HCT116 (cell line): ENCODE measurements around the gene STIMATE. TPM values are rescaled to one million over a fixed set of nuclear protein-coding genes. Genes with fewer than 3 reads are reported as not detected.

Experiments
- ATAC-seq: fragments of 200-7000 bp; cut with Tn5 transposase; 2 replicates; pipeline ENCODE4 v1.9.1; 2020; ENCODE audit warnings: mild to moderate bottlenecking, moderate library complexity
- BruUV-seq: library from RNA; stranded (reverse); fragments of 400-500 nt; replicated peaks from 2 replicates; lab custom pipeline; 2021; lab: Mats Ljungman, UMichigan
- CTCF ChIA-PET: fragments of 300-600 bp; sonication (Branson Sonifier 250); formaldehyde crosslinking; loops from one replicate; lab custom pipeline; 2021; ENCODE audit warnings: antibody characterized with exemption; lab: Charles Lee
- POLR2A ChIA-PET: fragments of 300-600, 350-600 bp; sonication (Branson Sonifier 250); formaldehyde crosslinking; loops from one replicate; lab custom pipeline; 2021; ENCODE audit warnings: antibody characterized with exemption; lab: Charles Lee
- RAD21 ChIA-PET, 2 experiments: fragments of 300-600 bp; sonication (Branson Sonifier 250); formaldehyde crosslinking; loops; one replicate each; lab custom pipeline; 2023; ENCODE audit warnings: low total read pairs in 2 of 2; ENCODE audit not compliant: uncharacterized antibody in 2 of 2, unreplicated experiment in 2 of 2, low non-redundant PET in 1 of 2; lab: Charles Lee
- DNase-seq: peaks from one replicate; pipeline ENCODE4 v3.0.0-alpha.2; 2010; ENCODE audit warnings: low read depth, low spot score
- H2AFZ ChIP-seq: fragments of 200-600 bp; shearing (Covaris generic), sonication (generic); 2 replicates; pipeline ENCODE4 v1.6.1; 2017; ENCODE audit warnings: low read depth, mixed run types, mixed read lengths, antibody characterized with exemption, low read length; ENCODE audit not compliant: poor library complexity, severe bottlenecking
- H3K27ac ChIP-seq: 2 replicates; pipeline ENCODE4 v1.5.1; 2012; ENCODE audit warnings: low read depth, low read length
- H3K27me3 ChIP-seq: fragments of 200-600 bp; sonication (generic); 2 replicates; pipeline ENCODE4 v1.6.1; 2016; ENCODE audit warnings: mixed run types, low read length, mixed read lengths; ENCODE audit not compliant: insufficient read depth
- H3K36me3 ChIP-seq, 2 experiments: fragments of 200-500 bp in 1 of 2; fragments of 200-600 bp in 1 of 2; sonication (Bioruptor generic) in 1 of 2; sonication (generic) in 1 of 2; 2 replicates each; pipeline versions ENCODE4 v1.5.1 to v1.6.1; 2014 to 2016; ENCODE audit warnings: low read length in 2 of 2, inconsistent platforms in 1 of 2, mixed read lengths in 1 of 2, mixed run types in 1 of 2; ENCODE audit not compliant: insufficient read depth in 2 of 2, control insufficient read depth in 1 of 2
- H3K4me1 ChIP-seq, 2 experiments: fragments of 200-600 bp in 1 of 2; sonication (generic) in 1 of 2; 2 replicates each; pipeline versions ENCODE4 v1.5.1 to v1.6.1; 2012 to 2017; ENCODE audit warnings: low read length in 2 of 2, inconsistent platforms in 1 of 2, mild to moderate bottlenecking in 1 of 2, mixed read lengths in 1 of 2, mixed run types in 1 of 2, moderate library complexity in 1 of 2; ENCODE audit not compliant: insufficient read depth in 2 of 2, control insufficient read depth in 1 of 2
- H3K4me2 ChIP-seq: fragments of 200-600 bp; sonication (generic); 2 replicates; pipeline ENCODE4 v1.6.1; 2017; ENCODE audit warnings: mixed run types, low read length, mixed read lengths
- H3K4me3 ChIP-seq, 2 experiments: fragments of 200-600 bp in 1 of 2; sonication (generic) in 1 of 2; replicated peaks in 1 of 2; 2 replicates each; pipeline ENCODE4 v1.5.1; 2011 to 2016; ENCODE audit warnings: low read length in 2 of 2, control low read depth in 1 of 2, low read depth in 1 of 2, mild to moderate bottlenecking in 1 of 2, mixed read lengths in 1 of 2, mixed run types in 1 of 2
- H3K79me2 ChIP-seq: fragments of 200-600 bp; sonication (generic); 2 replicates; pipeline ENCODE4 v1.6.1; 2017; ENCODE audit warnings: mild to moderate bottlenecking, mixed run types, low read length, moderate library complexity, mixed read lengths; ENCODE audit not compliant: insufficient read depth
- H3K9ac ChIP-seq: fragments of 200-600 bp; sonication (generic); 2 replicates; pipeline ENCODE4 v1.6.1; 2016; ENCODE audit warnings: low read length, mixed read lengths
- H3K9me2 ChIP-seq: fragments of 200-600 bp; sonication (generic), shearing (Covaris generic); 2 replicates; pipeline ENCODE4 v1.6.1; 2017; ENCODE audit warnings: mixed run types, mild to moderate bottlenecking, moderate library complexity; ENCODE audit not compliant: insufficient read depth
- H3K9me3 ChIP-seq, 2 experiments: fragments of 200-500 bp in 1 of 2; fragments of 200-600 bp in 1 of 2; sonication (Bioruptor generic) in 1 of 2; sonication (generic) in 1 of 2; 2 replicates each; pipeline ENCODE4 v1.6.1; 2014 to 2017; ENCODE audit warnings: low read length in 2 of 2, mixed read lengths in 2 of 2, inconsistent platforms in 1 of 2, low read depth in 1 of 2, mild to moderate bottlenecking in 1 of 2, mixed run types in 1 of 2, moderate library complexity in 1 of 2; ENCODE audit not compliant: control insufficient read depth in 1 of 2, insufficient read depth in 1 of 2
- H4K20me1 ChIP-seq: fragments of 200-600 bp; sonication (generic), shearing (Covaris generic); 2 replicates; pipeline ENCODE4 v1.6.1; 2017; ENCODE audit warnings: mixed run types, mild to moderate bottlenecking, moderate library complexity; ENCODE audit not compliant: insufficient read depth
- ATF3 ChIP-seq: IDR thresholded peaks from 2 replicates; pipeline ENCODE4 v1.6.1; 2012
- CBX3 ChIP-seq: IDR thresholded peaks from 2 replicates; pipeline ENCODE4 v1.6.1; 2012; ENCODE audit warnings: low read depth
- CEBPB ChIP-seq: IDR thresholded peaks from 2 replicates; pipeline ENCODE4 v1.6.1; 2012; ENCODE audit warnings: low read depth
- CTCF ChIP-seq, 3 experiments: fragments of 200-600 bp in 1 of 3; sonication (generic) in 1 of 3; IDR thresholded peaks in 2 of 3; conservative IDR thresholded peaks in 1 of 3; 2 replicates each; pipeline ENCODE4 v1.5.1; 2012 to 2017; ENCODE audit warnings: low read depth in 2 of 3, low read length in 2 of 3, antibody characterized with exemption in 1 of 3, borderline replicate concordance in 1 of 3, control low read depth in 1 of 3, mild to moderate bottlenecking in 1 of 3, mixed read lengths in 1 of 3, mixed run types in 1 of 3, moderate library complexity in 1 of 3; ENCODE audit not compliant: insufficient read depth in 1 of 3
- EGR1 ChIP-seq: IDR thresholded peaks from 2 replicates; pipeline ENCODE4 v1.6.1; 2012; ENCODE audit warnings: low read depth
- ELF1 ChIP-seq: IDR thresholded peaks from 2 replicates; pipeline ENCODE4 v1.6.1; 2012; ENCODE audit warnings: low read depth, borderline replicate concordance
- EZH2phosphoT487 ChIP-seq: fragments of 200-600 bp; IDR thresholded peaks from 2 replicates; pipeline ENCODE4 v1.6.1; 2018; ENCODE audit warnings: antibody characterized with exemption, borderline replicate concordance
- FOSL1 ChIP-seq: IDR thresholded peaks from 2 replicates; pipeline ENCODE4 v1.6.1; 2012; ENCODE audit warnings: low read depth
- JUND ChIP-seq: IDR thresholded peaks from 2 replicates; pipeline ENCODE4 v1.6.1; 2012
- MAX ChIP-seq: IDR thresholded peaks from 2 replicates; pipeline ENCODE4 v1.6.1; 2012
- POLR2A ChIP-seq: IDR thresholded peaks from 2 replicates; pipeline ENCODE4 v1.7.0; 2011; ENCODE audit warnings: borderline replicate concordance; ENCODE audit not compliant: insufficient read depth, insufficient read length; ENCODE audit errors: extremely low read depth
- POLR2AphosphoS5 ChIP-seq: IDR thresholded peaks from 2 replicates; pipeline ENCODE4 v1.6.1; 2011; ENCODE audit warnings: mild to moderate bottlenecking, low read depth, low read length, moderate library complexity
- REST ChIP-seq: IDR thresholded peaks from 2 replicates; pipeline ENCODE4 v1.6.1; 2012; ENCODE audit warnings: low read depth
- SIN3A ChIP-seq: IDR thresholded peaks from 2 replicates; pipeline ENCODE4 v1.6.1; 2012; ENCODE audit warnings: low read depth
- SP1 ChIP-seq: IDR thresholded peaks from 2 replicates; pipeline ENCODE4 v1.6.1; 2012; ENCODE audit warnings: low read depth
- SRF ChIP-seq: IDR thresholded peaks from 2 replicates; pipeline ENCODE4 v1.6.1; 2012; ENCODE audit warnings: low read depth
- TCF7L2 ChIP-seq: IDR thresholded peaks from 2 replicates; pipeline ENCODE4 v1.7.0; 2011; ENCODE audit warnings: borderline replicate concordance, inconsistent platforms; ENCODE audit not compliant: insufficient read depth, insufficient read length; ENCODE audit errors: extremely low read depth
- ZBTB33 ChIP-seq: IDR thresholded peaks from 2 replicates; pipeline ENCODE4 v1.6.1; 2011; ENCODE audit warnings: mild to moderate bottlenecking, low read length, moderate library complexity; ENCODE audit not compliant: insufficient replicate concordance; ENCODE audit errors: extremely low read depth
- ZFX ChIP-seq: fragments of 450-650 bp; IDR thresholded peaks from 2 replicates; pipeline ENCODE4 v1.6.1; 2017
- intact Hi-C: fragments of 100-400 bp; cut with micrococcal nuclease; formaldehyde crosslinking; loops from 2 replicates; pipeline ENCODE4 v1.10.0; 2022
- total RNA-seq: library from RNA; stranded (reverse); gene quantifications from one replicate; pipeline ENCODE4 v1.2.1, GENCODE V29; 2021; ENCODE audit not compliant: unreplicated experiment

The STIMATE gene
- total RNA-seq, 1 experiment from 2014 or later = 20.2 TPM

- Histone ChIP-seq H3K9ac (no peak overlapping the region), H3K9me2 (no peaks in the 10 kb centered on the region), H3K27me3 (no peaks in the 10 kb centered on the region), H3K4me3 (no peak overlapping the region), H3K9me3 (no peaks in the 10 kb centered on the region), H3K36me3 (no peaks in the 10 kb centered on the region), H2AFZ (no peak overlapping the region), H3K27ac (no peak overlapping the region), H3K4me2 (no peak overlapping the region), H3K79me2 (no peaks in the 10 kb centered on the region), H4K20me1 (no peaks in the 10 kb centered on the region), H3K4me1 (peaks cover 20 to 22% of the 10 kb centered on the region in 2 experiments)
- BruUV-seq = no TSS peak
- ATAC-seq (no peak), DNase-seq (no peak)
- RAD21 ChIA-PET = no interaction called here
- TF ChIP-seq REST (no peak), ELF1 (no peak), JUND (no peak), MAX (no peak), CBX3 (no peak), POLR2A (no peak), CEBPB (no peak), SP1 (no peak), TCF7L2 (no peak), ZFX (no peak), ZBTB33 (no peak), CTCF (IDR thresholded peaks at IDR 0.05 in 2 of 3, conservative IDR thresholded peaks at IDR 0.05 in 1 of 3; ENCODE audit: borderline replicate concordance in 1 of 3, insufficient read depth in 1 of 3, low read depth in 2 of 3, low read length in 2 of 3) (no peak), ATF3 (no peak), EGR1 (no peak), FOSL1 (no peak), SIN3A (no peak), SRF (no peak), POLR2AphosphoS5 (no peak), EZH2phosphoT487 (no peak)
- POLR2A ChIA-PET = no interaction called here
- CTCF ChIA-PET = no interaction called here
- intact Hi-C loops = no loop called here
Observed at GRCh38 chr3:52827441-52827840, 69.9 kb downstream of the STIMATE start.
